ENCODE results near the gene TIMMDC1.

DNA sequence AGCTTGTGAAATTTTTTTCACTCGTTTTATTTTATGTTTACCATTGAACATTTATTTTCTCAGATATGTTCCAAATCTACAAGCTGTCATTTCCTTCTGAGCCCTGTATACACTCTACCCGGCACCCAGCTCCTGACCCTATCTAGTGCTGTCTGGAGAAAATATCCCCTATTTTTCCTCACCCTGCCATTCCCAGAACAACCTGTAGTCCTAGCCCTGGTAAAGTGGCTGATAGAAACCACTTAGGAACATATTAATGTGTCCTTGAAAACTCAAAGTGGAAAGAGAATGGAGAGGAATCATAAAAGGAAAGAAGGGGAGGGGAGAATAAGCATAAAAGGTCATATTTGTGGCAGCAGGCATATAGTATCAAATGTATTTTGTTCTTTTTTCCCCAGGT, 8.2 kb upstream of the TIMMDC1 start:
- no peak for TF ChIP-seq CTCF (IDR thresholded peaks at IDR 0.05)
- TF ChIP-seq POLR2AphosphoS5 (IDR thresholded peaks at IDR 0.05), result no peak
- TF ChIP-seq POLR2A (IDR thresholded peaks at IDR 0.05), result no peak
- no peak for TF ChIP-seq EP300 (IDR thresholded peaks at IDR 0.05; ENCODE audit: low read depth)

All from transverse colon (tissue), 4 donors.